ENCODE results near the gene GRB14.

GRB14 gene

DNA sequence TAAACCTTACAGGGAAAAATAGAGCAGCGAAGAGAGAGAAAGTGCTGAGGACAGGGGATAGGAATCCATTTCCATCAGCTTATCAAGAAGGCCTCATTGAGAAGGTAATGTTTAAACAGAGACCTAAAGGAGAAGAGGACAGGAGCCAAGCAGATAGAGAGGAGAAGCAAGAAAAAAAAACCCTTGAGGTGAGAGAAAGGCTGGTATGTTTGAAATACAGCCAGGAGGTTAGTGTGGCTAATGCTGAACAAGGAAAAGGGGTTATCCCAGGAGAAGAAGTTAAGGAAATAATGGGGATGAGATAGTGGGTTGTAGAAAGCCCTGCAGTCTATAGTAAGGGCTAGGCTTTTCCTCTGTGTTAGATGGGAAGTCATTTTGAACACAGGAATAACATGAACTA, 90.8 kb downstream of the GRB14 start:
- DNase-seq (ENCODE audit: low read depth), result no peak

DNA sequence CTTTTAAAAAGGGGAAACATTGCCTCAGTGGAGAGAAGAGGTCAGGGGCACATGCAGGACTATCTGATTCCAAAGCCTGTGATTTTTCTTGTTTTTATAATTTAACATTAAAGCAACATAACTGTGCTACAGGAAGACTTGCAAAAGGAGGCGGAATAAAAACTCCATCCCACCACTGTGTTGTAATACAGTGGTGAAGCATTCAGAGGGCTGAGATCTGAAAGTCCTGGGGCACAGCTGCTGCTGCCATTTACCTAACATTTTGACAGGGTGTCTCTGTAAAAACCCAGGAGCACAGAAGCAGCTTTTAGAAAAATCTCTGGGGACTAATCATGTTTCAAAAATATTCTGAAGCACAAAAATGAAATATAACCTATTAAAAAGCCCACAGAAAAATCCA, 97.6 kb downstream of the GRB14 start:
- H3K4me3 ChIP-seq (ENCODE audit: low read depth, low read length), result no peak overlapping the region
- TF ChIP-seq, protein P1, sequence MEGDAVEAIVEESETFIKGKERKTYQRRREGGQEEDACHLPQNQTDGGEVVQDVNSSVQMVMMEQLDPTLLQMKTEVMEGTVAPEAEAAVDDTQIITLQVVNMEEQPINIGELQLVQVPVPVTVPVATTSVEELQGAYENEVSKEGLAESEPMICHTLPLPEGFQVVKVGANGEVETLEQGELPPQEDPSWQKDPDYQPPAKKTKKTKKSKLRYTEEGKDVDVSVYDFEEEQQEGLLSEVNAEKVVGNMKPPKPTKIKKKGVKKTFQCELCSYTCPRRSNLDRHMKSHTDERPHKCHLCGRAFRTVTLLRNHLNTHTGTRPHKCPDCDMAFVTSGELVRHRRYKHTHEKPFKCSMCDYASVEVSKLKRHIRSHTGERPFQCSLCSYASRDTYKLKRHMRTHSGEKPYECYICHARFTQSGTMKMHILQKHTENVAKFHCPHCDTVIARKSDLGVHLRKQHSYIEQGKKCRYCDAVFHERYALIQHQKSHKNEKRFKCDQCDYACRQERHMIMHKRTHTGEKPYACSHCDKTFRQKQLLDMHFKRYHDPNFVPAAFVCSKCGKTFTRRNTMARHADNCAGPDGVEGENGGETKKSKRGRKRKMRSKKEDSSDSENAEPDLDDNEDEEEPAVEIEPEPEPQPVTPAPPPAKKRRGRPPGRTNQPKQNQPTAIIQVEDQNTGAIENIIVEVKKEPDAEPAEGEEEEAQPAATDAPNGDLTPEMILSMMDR (IDR thresholded peaks at IDR 0.05; ENCODE audit: low read depth, low read length), result no peak
- TF ChIP-seq POLR2A (IDR thresholded peaks at IDR 0.05; ENCODE audit: extremely low read depth, insufficient read length), result no peak
- TF ChIP-seq MYC (IDR thresholded peaks at IDR 0.05; ENCODE audit: low read depth, low read length), result no peak
- TF ChIP-seq, protein P2, sequence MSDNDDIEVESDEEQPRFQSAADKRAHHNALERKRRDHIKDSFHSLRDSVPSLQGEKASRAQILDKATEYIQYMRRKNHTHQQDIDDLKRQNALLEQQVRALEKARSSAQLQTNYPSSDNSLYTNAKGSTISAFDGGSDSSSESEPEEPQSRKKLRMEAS (IDR thresholded peaks at IDR 0.05; ENCODE audit: low read depth, low read length), result no peak
- no peak for DNase-seq (ENCODE audit: low read depth)

More for the DNA sequence above, 90.8 kb downstream of the GRB14 start:
- H3K4me3 ChIP-seq (ENCODE audit: low read depth, low read length), result no peak overlapping the region
- TF ChIP-seq, protein P1 (IDR thresholded peaks at IDR 0.05; ENCODE audit: low read depth, low read length), result no peak
- TF ChIP-seq, protein P2 (IDR thresholded peaks at IDR 0.05; ENCODE audit: low read depth, low read length), result no peak
- no peak for TF ChIP-seq POLR2A (IDR thresholded peaks at IDR 0.05; ENCODE audit: extremely low read depth, insufficient read length)

DNA sequence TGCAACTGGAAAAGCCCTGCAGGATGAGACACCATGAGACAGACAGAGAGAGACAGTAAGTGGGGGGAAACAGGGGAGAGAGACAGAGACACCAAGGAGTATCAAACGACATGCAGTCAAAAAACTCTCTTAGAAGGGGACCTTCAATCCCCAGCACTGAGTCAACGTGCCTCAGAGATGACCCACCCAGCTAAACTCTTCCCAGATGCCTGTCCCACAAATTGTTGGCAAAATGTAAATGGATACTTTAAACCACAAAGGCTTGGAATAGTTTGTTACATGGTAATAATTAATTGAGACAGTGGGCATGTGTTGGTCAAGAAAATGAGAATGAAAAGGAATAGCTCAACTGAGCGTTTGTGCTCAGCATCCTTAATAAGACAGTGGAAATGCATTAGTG, 98.3 kb downstream of the GRB14 start:
- TF ChIP-seq MYC (IDR thresholded peaks at IDR 0.05; ENCODE audit: low read depth, low read length), result no peak
- no peak for DNase-seq (ENCODE audit: low read depth)
- no peak overlapping the region for H3K4me3 ChIP-seq (ENCODE audit: low read depth, low read length)

DNA sequence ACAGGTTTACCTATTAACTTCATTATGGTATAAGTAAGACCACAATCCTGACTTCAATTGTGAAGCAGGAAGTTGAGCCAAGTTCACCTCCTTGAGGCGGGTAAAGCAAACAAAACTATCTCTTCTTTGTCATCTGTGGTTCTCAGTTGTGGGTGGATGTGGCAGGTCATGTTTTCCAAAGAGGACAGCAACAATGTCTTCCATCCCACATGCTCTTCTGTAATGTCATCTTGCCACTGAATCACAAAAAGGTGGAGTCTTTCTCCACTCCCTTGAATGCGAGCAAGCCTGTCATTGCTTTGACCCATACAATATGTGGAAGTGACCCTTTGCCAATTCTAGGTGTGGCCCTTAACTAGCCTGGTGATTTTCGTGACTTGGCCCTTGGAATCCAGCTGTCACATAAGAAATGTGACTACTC, 98.7 kb downstream of the GRB14 start:
- TF ChIP-seq, protein P2 (IDR thresholded peaks at IDR 0.05; ENCODE audit: low read depth, low read length), result no peak
- TF ChIP-seq MYC (IDR thresholded peaks at IDR 0.05; ENCODE audit: low read depth, low read length) (no peak), POLR2A (IDR thresholded peaks at IDR 0.05; ENCODE audit: extremely low read depth, insufficient read length) (no peak)
- TF ChIP-seq, protein P1 (IDR thresholded peaks at IDR 0.05; ENCODE audit: low read depth, low read length), result no peak
- DNase-seq (ENCODE audit: low read depth), result no peak
- H3K4me3 ChIP-seq (ENCODE audit: low read depth, low read length), result no peak overlapping the region

DNA sequence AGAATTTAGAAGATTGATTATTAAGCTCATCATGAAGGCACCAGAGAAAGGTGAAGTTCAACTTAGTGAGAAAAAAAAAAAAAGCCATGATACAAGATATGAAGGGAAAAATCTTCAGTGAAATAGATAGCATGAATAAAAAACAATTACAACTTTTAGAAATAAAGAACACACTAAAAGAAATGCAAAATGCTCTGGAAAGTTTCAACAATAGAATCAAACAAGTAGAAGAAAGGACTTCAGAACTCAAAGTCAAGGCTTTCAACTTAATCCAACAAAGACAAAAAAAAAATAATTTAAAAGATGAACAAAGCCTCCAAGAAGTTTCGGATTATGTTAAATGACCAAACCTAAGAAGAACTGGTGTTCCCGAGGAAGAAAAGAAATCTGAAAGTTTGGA, 105.5 kb downstream of the GRB14 start:
- H3K4me3 ChIP-seq (ENCODE audit: low read depth, low read length), result no peak overlapping the region
- no peak for DNase-seq (ENCODE audit: low read depth)
- TF ChIP-seq, protein P2 (IDR thresholded peaks at IDR 0.05; ENCODE audit: low read depth, low read length), result no peak
- TF ChIP-seq MYC (IDR thresholded peaks at IDR 0.05; ENCODE audit: low read depth, low read length), result no peak
- TF ChIP-seq, protein P1 (IDR thresholded peaks at IDR 0.05; ENCODE audit: low read depth, low read length), result no peak

DNA sequence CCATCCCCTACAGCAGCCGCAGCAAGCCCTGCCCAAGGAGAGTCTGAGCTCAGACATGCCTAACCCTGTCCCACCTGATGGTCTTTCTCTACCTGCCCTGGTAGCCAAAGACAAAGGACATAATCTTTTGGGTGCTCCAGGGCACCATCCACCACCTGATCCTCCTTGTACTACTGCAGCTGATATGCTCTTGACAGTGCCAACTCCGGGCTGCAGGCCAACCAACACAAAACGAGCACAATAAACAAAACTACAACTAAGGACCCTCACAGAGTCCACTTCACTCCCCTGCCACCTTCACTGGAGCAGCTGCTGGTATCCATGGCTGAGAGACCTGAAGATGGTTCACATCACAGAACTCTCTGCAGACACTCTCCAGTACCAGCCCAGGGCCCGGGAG, 106.3 kb downstream of the GRB14 start:
- no peak for DNase-seq (ENCODE audit: low read depth)
- TF ChIP-seq, protein P2 (IDR thresholded peaks at IDR 0.05; ENCODE audit: low read depth, low read length), result no peak
- TF ChIP-seq, protein P1 (IDR thresholded peaks at IDR 0.05; ENCODE audit: low read depth, low read length), result no peak
- TF ChIP-seq MYC (IDR thresholded peaks at IDR 0.05; ENCODE audit: low read depth, low read length) (no peak), POLR2A (IDR thresholded peaks at IDR 0.05; ENCODE audit: extremely low read depth, insufficient read length) (no peak)
- no peak overlapping the region for H3K4me3 ChIP-seq (ENCODE audit: low read depth, low read length)
